HepG2 (cell line): ENCODE data around the gene ANKRD42. TPM values are rescaled to one million over a fixed set of nuclear protein-coding genes. Genes with fewer than 3 reads are reported as not detected.

Experiments used
- CEBPG ChIP-seq: IDR thresholded peaks from 2 replicates; pipeline ENCODE4 v1.6.1; 2016
- KDM5A ChIP-seq: fragments of 200-600 bp; sonication (generic); IDR thresholded peaks from 2 replicates; pipeline ENCODE4 v1.7.0; 2018; ENCODE audit warnings: antibody characterized with exemption, mild to moderate bottlenecking, low read length, borderline replicate concordance
- KMT2B ChIP-seq: IDR thresholded peaks from 2 replicates; pipeline ENCODE4 v1.6.1; 2016; ENCODE audit warnings: missing genetic modification reagents, missing compliant biosample characterization
- MXD4 ChIP-seq: IDR thresholded peaks from 2 replicates; pipeline ENCODE4 v1.6.1; 2016; ENCODE audit warnings: mild to moderate bottlenecking, missing biosample characterization, missing genetic modification reagents
- NR1H2 ChIP-seq: sonication (generic); formaldehyde crosslinking; IDR thresholded peaks from 2 replicates; pipeline ENCODE4 v1.8.1; 2022; ENCODE audit warnings: low read depth, missing genetic modification reagents, borderline replicate concordance
- POLR2A ChIP-seq, 2 experiments: IDR thresholded peaks; 2 replicates each; pipeline ENCODE4 v1.6.1; 2011; ENCODE audit warnings: low read depth in 2 of 2, low read length in 2 of 2, mild to moderate bottlenecking in 1 of 2, moderate library complexity in 1 of 2; ENCODE audit not compliant: insufficient read depth in 1 of 2
- RBM22 ChIP-seq: fragments of 200-400 bp; formaldehyde crosslinking; optimal IDR thresholded peaks from 2 replicates; pipeline ENCODE3; 2017; ENCODE audit warnings: mild to moderate bottlenecking, low read length, moderate library complexity
- REXO4 ChIP-seq: sonication (generic); formaldehyde crosslinking; IDR thresholded peaks from 2 replicates; pipeline ENCODE4 v1.8.0; 2022; ENCODE audit warnings: missing genetic modification reagents, mild to moderate bottlenecking, borderline replicate concordance
- ZC3H4 ChIP-seq: sonication (generic); formaldehyde crosslinking; IDR thresholded peaks from 2 replicates; pipeline ENCODE4 v1.4.0; 2020; ENCODE audit warnings: missing genetic modification reagents, borderline replicate concordance
- ZHX2 ChIP-seq, 2 experiments: sonication (generic) in 1 of 2; formaldehyde crosslinking in 1 of 2; IDR thresholded peaks; 2 replicates each; pipeline versions ENCODE4 v1.6.1 to v1.9.0; 2014 to 2022; ENCODE audit warnings: antibody characterized with exemption in 1 of 2, borderline replicate concordance in 1 of 2, inconsistent platforms in 1 of 2, low read depth in 1 of 2, missing genetic modification reagents in 1 of 2
- ZNF232 ChIP-seq: sonication (generic); formaldehyde crosslinking; IDR thresholded peaks from 2 replicates; pipeline ENCODE4 v1.4.0; 2020; ENCODE audit warnings: missing genetic modification reagents, borderline replicate concordance
- ZNF333 ChIP-seq: sonication (generic); formaldehyde crosslinking; IDR thresholded peaks from 2 replicates; pipeline ENCODE4 v1.4.0; 2020; ENCODE audit warnings: mild to moderate bottlenecking, missing genetic modification reagents, borderline replicate concordance
- ZNF446 ChIP-seq: sonication (generic); formaldehyde crosslinking; IDR thresholded peaks from 2 replicates; pipeline ENCODE4 v1.5.0; 2020; ENCODE audit warnings: mild to moderate bottlenecking, missing genetic modification reagents
- ZNF639 ChIP-seq: conservative IDR thresholded peaks from 2 replicates; pipeline ENCODE4 v1.6.1; 2018; ENCODE audit warnings: missing genetic modification reagents
- ZNF740 ChIP-seq: sonication (generic); formaldehyde crosslinking; IDR thresholded peaks from 2 replicates; pipeline ENCODE4 v1.4.0; 2020; ENCODE audit warnings: missing genetic modification reagents
- polyA plus RNA-seq, 8 experiments: library from polyadenylated mRNA; depleted of rRNA in 3 of 8; stranded (reverse) in 7 of 8; unstranded in 1 of 8; fragments of >200 nt; fragmentation: Illumina TruSeq in 4 of 8; extraction: Trizol in 4 of 8; gene quantifications; 2 replicates each; pipeline versions ENCODE4 v1.2.1 to v1.2.3, GENCODE V29; 2011 to 2016; ENCODE audit warnings: low read depth in 4 of 8, missing spikeins in 1 of 8, mixed read lengths in 1 of 8; ENCODE audit not compliant: insufficient read depth in 1 of 8
- total RNA-seq, 5 experiments: library from RNA; depleted of rRNA; stranded (reverse); fragments of >200 nt; fragmentation: Illumina TruSeq; extraction: Trizol; gene quantifications; 2 replicates each; pipeline ENCODE4 v1.2.3, GENCODE V29; 2016; ENCODE audit warnings: low read depth in 1 of 5
- TF ChIP-seq, protein P1 (sequence below): sonication (generic); formaldehyde crosslinking; conservative IDR thresholded peaks from 2 replicates; pipeline ENCODE4 v1.8.0; 2022; ENCODE audit warnings: low read depth, missing genetic modification reagents
- TF ChIP-seq, protein P2 (sequence below): sonication (generic); formaldehyde crosslinking; IDR thresholded peaks from 2 replicates; pipeline ENCODE4 v1.4.0; 2020; ENCODE audit warnings: mild to moderate bottlenecking, low read depth, missing genetic modification reagents

Gene ANKRD42
- total and polyA plus RNA-seq, 2 of the 13 experiments (the other 11 are each of a cell fraction or from before 2014, with no cell fraction given): 2.2 to 3.7 TPM

- TF ChIP-seq, protein P1, sequence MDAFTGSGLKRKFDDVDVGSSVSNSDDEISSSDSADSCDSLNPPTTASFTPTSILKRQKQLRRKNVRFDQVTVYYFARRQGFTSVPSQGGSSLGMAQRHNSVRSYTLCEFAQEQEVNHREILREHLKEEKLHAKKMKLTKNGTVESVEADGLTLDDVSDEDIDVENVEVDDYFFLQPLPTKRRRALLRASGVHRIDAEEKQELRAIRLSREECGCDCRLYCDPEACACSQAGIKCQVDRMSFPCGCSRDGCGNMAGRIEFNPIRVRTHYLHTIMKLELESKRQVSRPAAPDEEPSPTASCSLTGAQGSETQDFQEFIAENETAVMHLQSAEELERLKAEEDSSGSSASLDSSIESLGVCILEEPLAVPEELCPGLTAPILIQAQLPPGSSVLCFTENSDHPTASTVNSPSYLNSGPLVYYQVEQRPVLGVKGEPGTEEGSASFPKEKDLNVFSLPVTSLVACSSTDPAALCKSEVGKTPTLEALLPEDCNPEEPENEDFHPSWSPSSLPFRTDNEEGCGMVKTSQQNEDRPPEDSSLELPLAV (CRISPR knock-in tag): no peak
- TF ChIP-seq MXD4 (no peak), KMT2B (no peak), KDM5A (peak; percentile 63; the same call in 1 of the 2 replicates), ZNF232 (CRISPR knock-in tag) (0 out of 2 replicates have a peak, but pooled peaks have one; percentile 45), RBM22 (peak; percentile 58), ZNF446 (CRISPR knock-in tag) (peak; percentile 86), ZC3H4 (CRISPR knock-in tag) (0 out of 2 replicates have a peak, but pooled peaks have one; percentile 1), POLR2A (IDR thresholded peaks at IDR 0.05; ENCODE audit: insufficient read depth in 1 of 2, low read depth in 2 of 2, low read length in 2 of 2) (peak in 1 of 2 experiments; percentile 25; a peak in 2 of 4 replicates), ZNF333 (0 out of 2 replicates have a peak, but pooled peaks have one; percentile 5), CEBPG (CRISPR knock-in tag) (no peak), ZNF740 (CRISPR knock-in tag) (peak; percentile 80), ZNF639 (0 out of 2 replicates have a peak, but pooled peaks have one; percentile 29), NR1H2 (no peak), REXO4 (CRISPR knock-in tag) (no peak), ZHX2 (IDR thresholded peaks at IDR 0.05; ENCODE audit: low read depth) (no peak), ZHX2 (CRISPR knock-in tag; IDR thresholded peaks at IDR 0.05; ENCODE audit: borderline replicate concordance) (0 out of 2 replicates have a peak, but pooled peaks have one; percentile 22)
- TF ChIP-seq, protein P2, sequence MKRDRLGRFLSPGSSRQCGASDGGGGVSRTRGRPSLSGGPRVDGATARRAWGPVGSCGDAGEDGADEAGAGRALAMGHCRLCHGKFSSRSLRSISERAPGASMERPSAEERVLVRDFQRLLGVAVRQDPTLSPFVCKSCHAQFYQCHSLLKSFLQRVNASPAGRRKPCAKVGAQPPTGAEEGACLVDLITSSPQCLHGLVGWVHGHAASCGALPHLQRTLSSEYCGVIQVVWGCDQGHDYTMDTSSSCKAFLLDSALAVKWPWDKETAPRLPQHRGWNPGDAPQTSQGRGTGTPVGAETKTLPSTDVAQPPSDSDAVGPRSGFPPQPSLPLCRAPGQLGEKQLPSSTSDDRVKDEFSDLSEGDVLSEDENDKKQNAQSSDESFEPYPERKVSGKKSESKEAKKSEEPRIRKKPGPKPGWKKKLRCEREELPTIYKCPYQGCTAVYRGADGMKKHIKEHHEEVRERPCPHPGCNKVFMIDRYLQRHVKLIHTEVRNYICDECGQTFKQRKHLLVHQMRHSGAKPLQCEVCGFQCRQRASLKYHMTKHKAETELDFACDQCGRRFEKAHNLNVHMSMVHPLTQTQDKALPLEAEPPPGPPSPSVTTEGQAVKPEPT (CRISPR knock-in tag): 0 out of 2 replicates have a peak, but pooled peaks have one; percentile 42
Measured at GRCh38 chr11:83157594-83158356, 35.7 kb upstream of the ANKRD42 start (continued).
